ENCODE results near the gene MICU2.

Gene MICU2

DNA sequence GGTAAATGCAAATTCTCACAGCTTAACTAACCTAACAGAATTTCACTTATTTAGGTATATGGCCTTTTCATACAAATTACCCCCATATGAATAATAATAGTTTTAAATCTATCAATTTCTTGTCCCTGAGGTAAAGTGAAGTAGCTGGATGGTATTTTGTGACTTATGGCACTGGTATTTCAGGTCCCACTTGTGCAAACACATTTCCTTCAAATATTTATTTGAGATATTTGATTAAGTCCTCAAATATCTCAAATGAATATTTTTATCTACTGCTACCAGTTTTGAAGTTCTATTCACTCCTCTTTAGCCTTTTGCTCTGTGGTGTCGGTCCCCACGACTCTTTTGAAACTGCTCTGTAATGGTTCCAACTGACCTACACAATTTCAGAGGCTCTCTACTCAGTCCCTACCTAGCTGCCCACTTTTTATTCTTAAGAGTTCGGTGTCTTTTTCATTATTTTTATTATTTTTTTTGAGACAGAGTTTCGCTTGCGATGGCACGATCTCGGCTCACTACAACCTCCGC is 85.3 kb downstream of the MICU2 start:
- no peak for TF ChIP-seq ZNF274 (IDR thresholded peaks at IDR 0.05; ENCODE audit: low read depth, low read length)

DNA sequence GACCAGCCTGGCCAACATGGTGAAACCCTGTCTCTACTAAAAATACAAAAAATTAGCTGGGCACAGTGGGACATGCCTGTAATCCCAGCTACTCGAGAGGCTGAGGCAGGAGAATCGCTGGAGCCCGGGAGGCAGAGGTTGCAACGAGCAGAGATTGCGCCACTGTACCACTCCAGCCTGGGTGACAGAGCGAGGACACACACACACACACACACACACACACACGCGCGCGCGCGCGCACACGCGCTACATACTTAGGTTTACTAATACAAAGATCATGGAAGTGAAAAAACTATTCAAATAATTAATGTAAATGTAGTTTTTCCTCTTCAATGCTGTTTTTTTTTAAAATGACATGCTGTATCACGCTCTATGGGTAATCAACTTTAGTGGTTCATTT is 86.4 kb downstream of the MICU2 start:
- TF ChIP-seq ZNF274 (IDR thresholded peaks at IDR 0.05; ENCODE audit: low read depth, low read length), result no peak
- H3K4me3 ChIP-seq (ENCODE audit: low read length), result no peak overlapping the region

More for the DNA sequence above, 85.3 kb downstream of the MICU2 start:
- H3K4me3 ChIP-seq (ENCODE audit: low read length), result no peak overlapping the region

DNA sequence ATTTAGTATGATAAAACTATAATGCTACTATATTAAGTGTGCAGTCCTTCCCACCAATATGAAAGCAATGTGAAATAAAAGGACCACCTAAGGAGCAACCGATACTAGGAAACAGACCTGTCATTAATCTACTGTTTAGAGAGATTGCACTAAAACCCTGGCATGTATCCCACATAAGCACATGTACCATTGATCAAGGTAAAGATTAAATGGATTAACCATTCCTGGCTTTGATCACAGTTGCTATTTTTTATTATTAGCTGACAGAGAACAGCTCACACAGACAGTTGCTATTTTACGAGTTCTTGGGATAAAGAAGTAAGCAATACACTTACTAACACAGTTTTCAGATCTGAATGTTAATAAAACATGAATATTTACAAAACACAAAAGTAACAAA is 87.2 kb downstream of the MICU2 start:
- no peak overlapping the region for H3K4me3 ChIP-seq (ENCODE audit: low read length)
- TF ChIP-seq ZNF274 (IDR thresholded peaks at IDR 0.05; ENCODE audit: low read depth, low read length), result no peak

DNA sequence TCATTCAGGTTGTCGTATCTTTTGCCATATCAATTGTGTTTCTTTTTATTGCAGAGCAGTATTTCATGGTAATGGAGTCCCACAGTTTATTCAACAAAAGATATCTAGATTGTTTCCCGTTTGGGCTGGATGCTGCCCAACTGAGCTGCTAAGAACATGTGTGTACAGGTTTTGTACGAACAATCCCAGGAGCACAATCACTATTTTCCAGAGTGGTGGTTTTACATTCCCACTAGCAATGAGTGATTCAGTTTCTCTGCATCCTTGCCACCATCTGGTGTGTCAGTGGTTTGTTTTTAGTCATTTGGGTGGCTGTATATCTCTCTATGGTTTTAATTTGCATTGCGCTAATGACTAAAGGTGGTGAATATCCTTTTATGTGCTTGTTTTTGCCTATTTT is 92.1 kb downstream of the MICU2 start:
- H3K4me3 ChIP-seq (ENCODE audit: low read length), result no peak overlapping the region
- TF ChIP-seq ZNF274 (IDR thresholded peaks at IDR 0.05; ENCODE audit: low read depth, low read length), result no peak

DNA sequence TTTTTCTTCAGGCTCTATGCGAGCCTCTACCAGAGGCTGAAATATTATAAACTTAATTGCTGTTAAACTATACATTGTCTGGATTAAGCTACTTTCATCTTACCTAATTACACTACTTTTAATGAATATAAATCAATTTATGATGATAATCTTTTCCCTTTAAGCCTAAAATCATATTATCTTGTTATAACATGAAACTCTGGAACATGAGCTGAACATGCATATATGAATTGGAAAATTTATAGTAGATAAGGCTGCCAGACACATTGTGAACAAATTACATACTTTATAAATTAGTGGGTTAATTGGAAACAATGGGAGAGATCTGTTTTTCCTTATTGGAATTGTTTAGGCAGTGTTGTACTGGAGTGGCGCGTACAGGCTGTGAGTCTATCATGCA is 99.6 kb downstream of the MICU2 start:
- TF ChIP-seq ZNF274 (IDR thresholded peaks at IDR 0.05; ENCODE audit: low read depth, low read length), result no peak
- H3K4me3 ChIP-seq (ENCODE audit: low read length), result no peak overlapping the region

DNA sequence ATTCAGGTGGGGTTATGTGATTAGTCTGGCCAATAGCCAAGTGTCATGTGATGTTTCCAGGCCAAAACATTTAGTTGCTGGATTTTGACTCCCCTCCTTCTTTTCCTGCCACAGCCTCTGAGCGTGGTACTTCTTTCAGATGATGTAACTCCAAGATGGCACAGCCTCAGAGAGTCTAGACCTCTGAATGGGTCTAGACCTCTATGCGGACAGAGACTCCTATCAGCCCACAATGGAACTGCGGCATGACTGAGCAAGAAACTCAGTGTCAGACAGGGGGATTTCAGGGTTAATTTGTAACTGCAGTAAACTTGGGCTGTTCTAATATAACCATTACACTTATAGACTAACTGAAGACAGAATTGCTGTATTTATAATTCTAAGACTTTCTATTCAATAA is 102.3 kb downstream of the MICU2 start:
- no peak overlapping the region for H3K4me3 ChIP-seq (ENCODE audit: low read length)
- TF ChIP-seq ZNF274 (IDR thresholded peaks at IDR 0.05; ENCODE audit: low read depth, low read length), result no peak

DNA sequence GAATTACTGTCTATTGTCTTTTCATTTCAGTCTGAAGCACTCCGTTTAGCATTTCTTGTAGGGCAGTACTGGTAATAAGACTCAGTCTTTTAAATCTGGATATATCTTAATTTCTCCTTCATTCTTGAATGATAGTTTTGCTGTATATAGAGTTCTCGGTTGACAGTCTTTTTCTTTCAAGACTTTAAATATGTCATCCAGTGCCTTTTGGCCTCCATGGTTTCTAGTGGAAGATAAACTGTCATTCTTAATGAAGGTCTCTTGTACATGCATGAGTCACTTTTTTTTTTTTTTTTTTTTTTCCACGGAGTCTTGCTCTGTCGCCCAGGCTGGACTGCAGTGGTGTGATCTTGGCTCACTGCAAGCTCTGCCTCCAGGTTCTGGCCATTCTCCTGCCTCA is 117.6 kb downstream of the MICU2 start:
- TF ChIP-seq ZNF274 (IDR thresholded peaks at IDR 0.05; ENCODE audit: low read depth, low read length), result no peak
- H3K4me3 ChIP-seq (ENCODE audit: low read length), result no peak overlapping the region

DNA sequence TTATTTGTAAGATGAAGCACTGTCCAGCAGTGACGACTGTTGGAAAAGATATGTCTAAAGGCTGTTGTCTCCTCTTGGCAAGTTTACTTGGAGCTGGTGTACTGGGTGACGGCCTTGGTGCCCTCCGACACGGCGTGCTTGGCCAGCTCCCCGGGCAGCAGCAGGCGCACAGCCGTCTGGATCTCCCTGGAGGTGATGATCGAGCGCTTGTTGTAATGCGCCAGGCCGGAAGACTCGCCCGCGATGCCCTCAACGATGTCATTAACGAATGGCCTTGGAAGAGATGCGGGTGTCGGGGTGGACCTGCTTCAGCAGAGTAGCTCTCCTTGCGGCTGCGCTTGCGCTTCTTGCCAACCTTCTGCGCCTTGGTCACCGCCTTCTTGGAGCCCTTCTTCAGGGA is 120.2 kb downstream of the MICU2 start:
- H3K4me3 ChIP-seq (ENCODE audit: low read length), result no peak overlapping the region
- no peak for TF ChIP-seq ZNF274 (IDR thresholded peaks at IDR 0.05; ENCODE audit: low read depth, low read length)

DNA sequence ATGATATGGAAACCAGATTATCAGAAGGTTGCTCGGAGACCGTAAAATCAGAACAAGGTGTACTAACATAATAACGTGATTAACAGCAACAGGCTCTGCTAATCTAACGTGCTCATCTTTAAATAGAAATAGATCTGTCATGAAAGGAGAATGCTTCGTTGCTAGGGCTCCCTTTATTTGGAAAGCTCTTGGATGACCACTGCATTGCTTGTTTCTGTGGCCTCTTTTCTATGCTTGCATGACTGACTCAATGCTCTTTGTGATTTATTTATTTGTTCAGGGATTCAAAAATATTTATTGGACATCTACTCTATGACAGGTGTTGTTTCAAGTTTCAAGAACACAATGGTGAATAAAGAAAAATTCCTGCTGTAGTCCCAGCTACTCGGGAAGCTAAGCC is 122.6 kb downstream of the MICU2 start:
- TF ChIP-seq ZNF274 (IDR thresholded peaks at IDR 0.05; ENCODE audit: low read depth, low read length), result no peak
- H3K4me3 ChIP-seq (ENCODE audit: low read length), result no peak overlapping the region

DNA sequence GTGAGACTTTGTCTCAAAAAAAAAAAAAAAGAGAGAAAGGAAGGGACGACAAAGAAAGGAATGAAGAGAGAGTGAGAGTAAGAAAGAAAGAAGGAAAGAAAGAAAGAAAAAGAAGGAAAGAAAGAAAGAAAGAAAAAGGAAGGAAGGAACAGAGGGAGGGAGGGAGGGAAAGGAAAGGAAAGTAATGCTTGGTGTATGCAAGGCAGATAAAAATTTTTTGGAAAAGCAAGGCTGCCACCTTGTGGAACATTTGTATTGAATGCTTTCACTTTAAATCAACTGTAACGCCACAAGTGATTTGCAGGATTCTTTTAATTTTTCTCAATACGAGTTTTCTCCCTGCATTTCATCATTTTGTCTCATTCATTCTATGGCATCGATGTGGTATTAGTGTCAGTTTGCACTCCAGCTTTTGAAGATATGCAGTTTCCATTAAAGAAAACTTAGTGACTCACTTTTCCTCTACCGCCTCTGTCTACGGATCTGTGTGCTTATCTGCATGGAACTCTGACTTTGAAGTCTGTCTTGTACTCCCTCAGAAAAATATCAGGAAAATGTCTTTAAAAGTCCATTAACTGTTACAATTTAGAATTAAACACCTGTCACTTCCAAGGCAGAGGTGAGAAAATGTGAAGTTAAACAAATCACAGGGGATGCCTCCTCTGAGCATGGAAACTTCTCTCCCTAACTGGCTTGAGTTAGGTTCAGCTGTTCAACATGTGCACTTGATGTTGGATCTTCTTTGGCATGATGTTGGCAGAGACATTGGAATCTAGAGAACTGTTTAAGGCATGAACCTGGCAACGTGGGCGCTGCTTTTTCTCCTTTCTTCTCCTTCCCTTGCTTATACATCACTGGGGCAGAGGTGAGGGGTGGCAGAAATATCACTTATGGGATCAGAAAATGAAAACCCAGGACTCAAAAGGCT is 124.8 kb downstream of the MICU2 start:
- no peak overlapping the region for H3K4me3 ChIP-seq (ENCODE audit: low read length)
- no peak for TF ChIP-seq ZNF274 (IDR thresholded peaks at IDR 0.05; ENCODE audit: low read depth, low read length)

DNA sequence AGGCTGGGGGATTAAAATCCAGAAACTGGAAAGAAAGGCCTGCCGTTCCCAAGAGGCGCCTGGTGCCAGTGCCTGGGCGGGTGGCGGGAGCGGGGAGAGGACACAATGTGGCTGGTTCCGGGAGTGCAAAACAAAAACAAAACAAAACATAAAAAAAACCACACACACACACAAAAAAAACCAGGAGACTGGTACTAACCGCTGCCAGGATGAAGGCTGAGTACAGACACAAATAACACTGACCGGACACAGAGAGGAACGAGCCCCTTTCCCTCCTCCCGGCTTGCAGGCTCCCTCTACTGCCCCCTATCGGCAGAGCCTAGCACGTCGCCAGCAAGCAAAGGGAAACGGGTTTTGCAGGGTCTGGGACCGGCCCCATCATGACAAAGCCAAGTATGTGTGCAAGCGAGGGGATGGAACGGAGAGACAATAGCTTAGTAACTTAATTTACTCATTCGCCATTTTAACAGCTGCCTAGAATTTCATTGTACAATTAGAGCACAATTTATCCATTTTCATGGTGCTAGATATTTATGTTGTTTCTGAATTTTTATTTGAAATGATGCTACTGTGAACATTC is 127.0 kb downstream of the MICU2 start:
- peak overlapping the region; percentile 56; the same call in 1 of the 2 replicates for H3K4me3 ChIP-seq (ENCODE audit: low read length)
- no peak for TF ChIP-seq ZNF274 (IDR thresholded peaks at IDR 0.05; ENCODE audit: low read depth, low read length)

DNA sequence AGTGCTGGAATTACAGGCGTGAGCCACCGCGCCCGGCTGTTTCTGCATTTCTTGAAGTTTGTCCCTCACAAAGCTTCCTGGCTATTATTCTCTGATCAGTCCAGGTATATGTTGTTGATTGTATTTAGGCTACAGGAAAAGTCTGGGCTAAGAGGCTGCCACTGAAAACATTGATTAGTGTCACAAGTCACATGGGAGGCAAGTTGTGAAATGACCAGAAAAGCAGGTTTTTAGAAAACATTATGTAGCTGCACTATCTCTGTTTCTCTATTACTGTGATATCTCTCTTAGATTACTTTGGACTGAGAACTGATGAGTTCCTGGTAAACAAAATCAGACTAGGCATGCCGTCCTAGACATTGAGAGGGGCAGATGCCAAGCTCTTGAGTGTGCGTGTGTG is 128.9 kb downstream of the MICU2 start:
- TF ChIP-seq ZNF274 (IDR thresholded peaks at IDR 0.05; ENCODE audit: low read depth, low read length), result no peak
- no peak overlapping the region for H3K4me3 ChIP-seq (ENCODE audit: low read length)

DNA sequence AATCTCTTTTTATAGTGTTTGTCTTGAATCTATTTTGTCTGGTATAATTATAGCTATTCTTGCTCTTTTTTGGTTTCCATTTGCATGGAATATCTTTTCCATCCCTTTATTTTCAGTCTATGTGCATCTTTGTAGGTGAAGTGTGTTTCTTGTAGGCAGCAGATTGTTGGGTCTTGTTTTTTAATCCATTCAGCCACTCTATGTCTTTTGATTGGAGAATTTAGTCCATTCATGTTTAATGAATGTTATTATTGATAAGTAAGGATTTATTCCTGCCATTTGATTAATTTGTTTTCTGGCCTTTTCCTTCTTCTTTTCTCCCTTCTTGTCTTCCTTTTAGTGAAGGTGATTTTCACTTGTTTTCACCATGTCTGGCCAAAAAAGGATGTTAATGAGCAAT is 133.2 kb downstream of the MICU2 start:
- TF ChIP-seq ZNF274 (IDR thresholded peaks at IDR 0.05; ENCODE audit: low read depth, low read length), result no peak
- no peak overlapping the region for H3K4me3 ChIP-seq (ENCODE audit: low read length)

DNA sequence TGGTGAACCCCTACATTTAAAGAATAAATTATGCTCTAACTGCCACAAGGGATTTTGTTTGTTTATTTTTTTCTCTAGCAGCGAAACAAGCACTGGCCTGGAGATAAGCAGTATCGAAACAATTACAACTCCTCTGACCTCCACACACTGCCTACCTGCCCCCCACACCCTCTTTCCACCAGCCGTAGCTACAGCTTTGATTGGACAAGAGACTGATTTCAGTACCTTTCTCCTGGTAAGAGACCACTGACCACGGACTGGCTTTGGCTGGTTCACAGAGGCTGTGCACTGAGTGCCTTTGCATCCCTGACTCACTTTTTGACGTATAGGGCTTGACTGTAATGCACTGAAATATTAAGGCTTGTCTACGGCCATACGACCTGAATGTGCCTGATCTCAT is 137.4 kb downstream of the MICU2 start:
- no peak overlapping the region for H3K4me3 ChIP-seq (ENCODE audit: low read length)
- no peak for TF ChIP-seq ZNF274 (IDR thresholded peaks at IDR 0.05; ENCODE audit: low read depth, low read length)

DNA sequence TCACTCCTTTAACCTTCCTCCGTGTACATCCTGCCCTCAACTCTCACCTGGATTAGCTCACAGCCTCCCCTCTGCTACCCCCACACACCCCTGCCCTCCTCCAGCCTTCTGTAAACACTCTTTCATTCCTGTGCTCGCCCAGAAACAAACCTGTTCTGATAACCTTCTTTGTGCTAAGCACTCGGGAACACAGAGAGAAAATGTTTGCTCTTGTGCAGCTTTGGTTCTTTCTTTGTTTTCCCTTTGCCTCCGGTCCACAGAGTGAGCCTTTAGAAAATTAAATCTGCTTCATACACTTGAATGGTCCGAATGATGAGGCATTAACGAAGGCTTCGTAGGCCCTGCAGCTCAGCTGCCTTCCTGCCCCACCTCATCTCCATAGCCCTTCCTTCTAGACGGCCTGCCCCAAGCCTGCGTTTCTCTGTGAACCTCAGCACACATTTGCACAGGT is 138.2 kb downstream of the MICU2 start:
- TF ChIP-seq ZNF274 (IDR thresholded peaks at IDR 0.05; ENCODE audit: low read depth, low read length), result no peak
- H3K4me3 ChIP-seq (ENCODE audit: low read length), result no peak overlapping the region
